ENCODE results near the gene ASGR1.
"Not testable (repeated sequence)": the region's sequence is repeated elsewhere in the genome, so short reads cannot be mapped to it uniquely, and the experiment has no call there.

The ASGR1 gene

DNA sequence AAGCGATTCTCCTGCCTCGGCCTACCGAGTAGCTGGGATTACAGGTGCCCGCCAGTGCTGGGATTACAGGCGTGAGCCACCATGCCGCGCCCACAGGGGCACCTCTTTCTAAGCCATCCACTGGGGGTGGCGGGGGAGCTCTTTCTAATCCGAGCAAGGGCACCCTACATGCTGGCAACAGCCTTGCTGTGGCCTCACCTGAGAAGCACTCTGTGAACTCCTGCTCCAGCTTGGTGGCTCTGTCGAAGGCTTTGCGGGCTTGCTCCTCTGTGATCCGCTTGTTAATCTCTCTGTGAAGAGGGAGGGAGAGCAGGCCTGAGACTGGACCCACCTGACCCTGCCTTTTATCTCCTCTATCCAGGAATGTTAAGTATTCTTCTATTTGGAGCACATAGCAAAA lies 11.9 kb upstream of the ASGR1 start:
- DNase-seq (ENCODE audit: low read depth): no peak

DNA sequence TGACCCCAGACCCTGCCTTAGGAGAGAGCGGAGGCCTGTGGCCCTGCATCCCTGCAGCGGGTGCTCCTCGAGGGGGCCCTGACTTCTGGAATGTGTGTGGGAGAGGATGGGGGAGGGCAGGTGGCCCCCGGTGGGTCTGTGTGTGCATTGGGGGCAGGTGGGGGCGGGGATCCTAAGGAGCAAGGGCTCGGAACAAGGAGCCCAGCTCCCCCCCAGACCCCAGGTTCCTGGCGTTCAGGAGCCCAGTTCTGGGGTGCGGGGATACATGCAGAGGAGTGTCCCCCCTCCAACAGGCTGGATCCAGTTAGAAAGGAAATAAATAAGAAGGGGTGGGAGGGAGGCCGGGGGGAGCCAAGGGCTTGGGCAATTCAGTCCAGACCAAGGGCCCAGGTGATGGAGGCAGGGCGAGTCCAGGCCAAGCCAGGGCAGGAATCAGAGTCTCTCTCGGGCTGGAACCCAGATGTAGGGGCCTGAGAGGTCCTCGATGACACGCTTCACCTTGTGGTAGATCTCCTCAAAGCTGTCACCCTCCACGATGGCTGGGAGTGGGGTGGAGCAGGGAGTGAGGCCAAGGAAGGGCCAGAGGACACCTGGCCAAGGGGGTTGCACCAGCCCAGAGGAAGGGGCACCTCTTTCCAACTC lies 11.2 kb upstream of the ASGR1 start:
- DNase-seq (ENCODE audit: low read depth): no peak

GRCh38 chr17:7186241-7186640 lies 7.1 kb upstream of the ASGR1 start:
- no peak for DNase-seq (ENCODE audit: low read depth)

DNA sequence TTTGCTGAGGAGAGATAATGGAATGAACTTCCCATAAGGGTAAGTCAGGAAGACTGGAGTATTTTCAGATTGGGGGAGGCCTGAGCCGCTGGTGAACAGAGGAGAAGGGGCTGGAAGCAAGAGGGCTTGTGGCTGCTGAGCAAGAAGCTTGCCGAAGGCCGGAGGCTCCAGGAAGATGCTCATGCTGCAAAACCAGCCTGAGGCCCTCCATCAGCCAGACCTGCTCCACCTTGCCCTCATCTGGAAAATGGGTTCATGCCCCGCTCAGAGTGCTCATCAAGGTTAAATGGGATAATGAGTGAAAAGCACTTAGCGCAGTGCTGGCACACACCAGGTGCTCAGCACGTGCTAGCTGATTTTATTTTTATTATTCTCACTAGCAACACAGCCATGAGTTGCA lies 5.5 kb upstream of the ASGR1 start:
- DNase-seq (ENCODE audit: low read depth): no peak

- DNase-seq (ENCODE audit: low read depth): no peak
These were observed 4.9 kb upstream of the ASGR1 start for GRCh38 chr17:7184091-7184488.

GRCh38 chr17:7183433-7184090 lies 4.4 kb upstream of the ASGR1 start:
- no peak for DNase-seq (ENCODE audit: low read depth)

- DNase-seq (ENCODE audit: low read depth): not testable (repeated sequence)
These were observed 2.9 kb upstream of the ASGR1 start for GRCh38 chr17:7182101-7182500.

DNA sequence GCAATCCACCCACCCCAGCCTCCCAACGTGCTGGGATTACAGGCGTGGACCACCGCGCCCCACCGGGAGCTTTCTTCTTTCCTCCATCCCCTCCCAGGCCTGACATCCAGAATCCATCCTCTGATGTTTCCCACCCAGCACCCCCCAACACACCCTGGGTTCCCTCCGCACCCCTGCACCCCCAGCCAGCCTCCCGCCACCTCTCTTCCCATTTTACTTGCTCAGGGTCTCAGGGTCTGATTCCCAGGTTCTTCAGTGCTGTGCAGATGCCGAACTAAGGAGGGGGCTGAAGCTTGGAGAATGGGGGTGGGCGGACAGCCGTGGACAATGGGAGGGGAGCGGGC lies 225 bp downstream of the ASGR1 start:
- no peak for DNase-seq (ENCODE audit: low read depth)

DNA sequence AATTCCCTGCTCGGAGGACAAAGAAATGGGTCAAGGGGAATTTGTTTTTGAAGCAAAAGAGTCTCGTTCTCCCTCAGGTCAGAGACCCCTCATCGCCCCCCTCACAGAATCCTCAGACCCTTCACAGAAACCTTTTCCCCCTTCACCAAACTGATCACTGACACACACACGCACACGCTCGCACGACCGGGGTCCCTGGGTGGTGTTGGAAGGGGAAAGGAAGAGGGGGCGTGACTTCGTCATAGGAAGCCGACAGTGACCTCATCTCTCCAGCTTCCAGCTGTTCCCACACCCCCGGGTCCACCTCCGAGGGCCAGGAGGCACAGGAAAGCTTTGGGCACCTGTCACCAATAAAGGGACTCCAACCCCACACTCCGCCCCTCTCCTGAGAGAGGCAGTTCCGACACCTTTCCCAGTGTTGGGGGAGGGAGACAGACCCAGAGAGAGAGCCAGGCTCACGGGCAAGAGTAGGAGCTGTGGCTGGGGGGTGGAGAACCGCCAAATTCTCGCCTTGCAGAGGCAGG lies 1.2 kb downstream of the ASGR1 start:
- DNase-seq (ENCODE audit: low read depth): no peak

GRCh38 chr17:7177191-7177953 lies 1.8 kb downstream of the ASGR1 start:
- peak; percentile 58 for DNase-seq (ENCODE audit: low read depth)

DNA sequence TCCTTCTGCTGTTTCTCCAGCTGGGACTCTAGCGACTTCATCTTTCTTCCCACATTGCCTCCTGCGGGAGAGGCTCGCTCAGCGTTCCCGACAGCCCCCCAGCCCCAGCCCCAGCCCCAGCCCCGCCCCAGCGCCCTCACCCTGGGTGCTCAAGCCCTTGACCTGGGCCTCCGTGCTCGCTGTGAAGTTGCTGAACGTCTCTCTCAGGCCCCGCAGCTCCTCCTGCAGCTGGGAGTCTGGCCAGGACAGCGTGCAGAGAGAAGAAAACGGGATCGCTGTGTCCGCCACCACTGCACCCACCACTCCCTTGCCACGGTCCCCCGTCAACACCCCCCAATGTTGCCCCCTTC lies 2.4 kb downstream of the ASGR1 start:
- DNase-seq (ENCODE audit: low read depth): peak; percentile 29

- DNase-seq (ENCODE audit: low read depth): no peak
These were observed 2.9 kb downstream of the ASGR1 start for GRCh38 chr17:7176107-7176840.

DNA sequence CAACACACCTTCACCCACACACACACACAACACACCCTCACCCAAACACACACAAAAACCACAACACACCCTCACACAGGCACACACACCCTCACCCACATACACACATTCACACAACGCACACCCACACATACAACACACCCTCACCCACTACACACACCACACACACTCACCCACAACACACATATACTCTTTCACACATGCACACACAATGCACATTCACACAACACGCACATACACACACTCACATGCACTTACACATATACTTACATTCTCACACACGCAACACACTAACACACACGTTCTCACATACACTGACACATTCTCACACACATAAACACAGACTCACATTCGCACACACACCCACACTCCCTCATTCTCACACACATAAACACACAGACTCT lies 3.8 kb downstream of the ASGR1 start:
- DNase-seq (ENCODE audit: low read depth): no peak

DNA sequence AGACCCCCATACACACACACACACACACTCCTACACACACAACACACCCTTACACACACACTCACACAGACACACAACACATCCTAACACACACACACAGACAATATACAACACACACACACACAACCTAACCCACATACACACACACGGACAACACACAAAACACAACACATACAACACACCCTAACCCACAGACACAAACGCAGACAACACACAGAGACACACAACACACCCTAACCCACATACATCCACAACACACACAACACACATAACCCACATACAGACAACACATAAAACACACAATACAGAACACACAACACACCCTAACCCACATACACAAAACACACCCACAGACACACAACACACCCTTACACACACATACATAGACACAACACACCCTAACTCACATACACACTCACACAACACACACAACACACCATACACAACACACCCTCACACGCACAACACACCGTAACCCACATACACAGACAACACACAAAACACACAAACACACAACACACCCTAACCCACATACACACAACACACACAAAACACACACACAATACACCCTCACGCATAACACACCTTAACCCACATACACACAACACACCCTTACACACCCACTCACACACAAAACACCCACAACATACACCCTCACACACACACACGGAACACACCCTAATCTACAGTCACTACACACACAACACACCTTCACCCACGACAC lies 4.4 kb downstream of the ASGR1 start:
- DNase-seq (ENCODE audit: low read depth): no peak

DNA sequence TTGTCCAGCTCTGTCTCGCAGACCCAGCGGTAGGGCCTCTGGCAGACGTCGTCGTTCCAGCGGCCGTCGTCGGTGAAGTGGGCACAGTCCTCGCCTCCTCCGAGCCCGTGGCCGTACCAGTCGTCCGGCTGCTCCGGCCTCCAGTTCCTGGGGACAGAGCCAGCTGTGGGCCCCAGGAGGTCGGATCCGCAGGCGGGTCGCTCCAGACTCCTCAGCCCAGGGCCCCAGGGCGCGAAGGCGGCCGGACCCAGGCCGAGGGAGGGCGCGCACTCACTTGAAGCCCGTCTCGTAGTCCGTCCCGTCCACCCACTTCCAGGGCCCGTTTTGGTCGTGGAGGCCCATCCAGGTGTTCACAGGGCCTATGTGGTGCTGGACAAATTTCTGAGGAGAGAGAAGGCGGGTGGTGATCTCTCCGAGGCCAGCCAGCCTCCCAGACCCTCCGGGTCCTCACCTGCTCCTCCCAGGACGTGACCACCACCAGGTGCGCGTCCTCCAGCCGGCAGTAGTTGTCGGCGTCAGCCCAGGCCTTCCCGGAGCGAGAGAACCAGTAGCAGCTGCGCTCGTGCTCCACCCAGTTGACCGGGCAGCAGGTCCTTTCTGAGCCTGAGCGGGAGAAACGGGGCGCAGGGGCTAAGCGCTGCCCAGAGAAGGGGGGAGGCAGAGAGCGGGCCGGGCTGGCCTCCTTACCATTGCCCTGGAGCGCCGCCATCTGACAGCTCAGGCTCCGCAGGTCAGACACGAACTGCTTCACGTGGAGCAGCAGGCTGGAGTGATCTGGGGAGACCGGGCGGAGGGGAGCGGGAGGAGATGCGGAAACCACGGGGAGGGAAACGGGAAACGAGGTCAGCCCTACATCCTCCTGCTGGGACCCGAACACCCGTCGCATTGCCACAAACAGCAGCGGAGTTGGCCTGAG lies 5.2 kb downstream of the ASGR1 start:
- DNase-seq (ENCODE audit: low read depth): peak; percentile 44

DNA sequence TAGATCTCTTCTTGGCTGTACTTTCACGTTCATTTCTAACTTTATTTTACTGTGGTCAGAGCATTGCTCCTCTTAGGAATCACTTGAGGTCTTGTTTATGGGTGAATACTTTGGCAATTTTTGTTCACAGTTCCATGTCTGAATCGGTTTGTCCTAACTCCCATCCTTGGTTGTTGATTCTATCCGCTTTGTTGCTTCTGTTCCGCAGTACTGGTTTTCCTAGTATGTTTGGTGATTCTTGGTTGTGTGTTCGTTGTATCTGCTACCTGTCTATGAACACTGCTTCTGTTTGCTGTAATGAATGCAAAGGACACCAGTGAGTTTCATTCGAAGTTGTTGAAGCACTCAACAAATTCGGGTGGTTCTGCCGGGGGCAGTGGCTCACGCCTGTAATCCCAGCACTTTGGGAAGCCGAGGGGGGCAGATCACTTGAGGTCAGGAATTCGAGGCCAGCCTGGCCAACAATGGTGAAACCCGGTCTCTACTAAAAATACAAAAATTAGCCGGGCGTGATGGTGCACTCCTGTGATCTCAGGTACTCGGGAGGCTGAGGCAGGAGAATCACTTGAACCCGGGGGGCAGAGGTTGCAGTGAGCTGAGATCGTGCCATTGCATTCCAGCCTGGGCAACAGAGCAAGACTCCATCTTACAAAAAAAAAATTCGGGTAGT lies 6.5 kb downstream of the ASGR1 start:
- not testable (repeated sequence) for DNase-seq (ENCODE audit: low read depth)

GRCh38 chr17:7169565-7169908 lies 9.6 kb downstream of the ASGR1 start:
- not testable (repeated sequence) for DNase-seq (ENCODE audit: low read depth)

DNA sequence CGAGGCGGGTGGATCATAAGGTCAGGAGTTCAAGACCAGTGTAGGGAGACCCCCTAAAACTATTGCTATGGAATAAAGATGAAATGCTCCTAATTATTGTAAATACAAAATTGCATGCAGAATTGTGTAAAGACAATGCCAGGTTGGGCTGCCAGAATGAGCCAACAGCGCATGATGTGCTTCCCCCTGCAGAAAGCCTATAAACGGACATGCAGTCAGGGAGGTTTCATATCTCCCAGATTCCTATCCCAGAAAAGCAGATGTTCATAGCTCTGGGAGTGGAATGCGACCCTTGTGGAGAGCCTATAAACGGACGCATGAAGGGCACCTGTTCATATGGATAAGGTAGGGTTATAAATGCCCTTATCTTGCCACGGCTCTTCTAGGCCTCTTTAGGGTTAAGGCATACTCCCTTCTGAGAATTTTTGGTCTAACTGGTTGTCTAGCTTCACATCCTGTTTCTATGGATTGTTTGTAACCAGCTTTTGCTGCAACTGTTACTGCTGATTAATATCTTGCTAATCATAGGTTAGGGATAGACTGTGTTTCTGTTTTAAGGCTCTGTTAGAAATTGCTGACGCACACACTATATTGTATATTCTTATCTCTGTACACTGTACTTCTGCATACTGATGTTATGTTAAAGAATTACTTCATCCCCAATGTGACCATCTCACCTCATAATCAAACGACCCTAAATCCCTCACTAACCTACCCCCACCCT lies 10.2 kb downstream of the ASGR1 start:
- DNase-seq (ENCODE audit: low read depth): not testable (repeated sequence)

GRCh38 chr17:7167832-7168231 lies 11.3 kb downstream of the ASGR1 start:
- DNase-seq (ENCODE audit: low read depth): peak; percentile 69

GRCh38 chr17:7166873-7167272 lies 12.3 kb downstream of the ASGR1 start:
- DNase-seq (ENCODE audit: low read depth): no peak

Data from iris pigment epithelial cell (primary cell).